Smooth muscle cell (in vitro differentiated cells): ENCODE data around the gene SPATC1L. TPM values are rescaled to one million over a fixed set of nuclear protein-coding genes. Genes with fewer than 3 reads are reported as not detected.
A peak's percentile ranks its signal among the peaks of the same experiment; 100 is the strongest.

ENCODE experiments used
- DNase-seq: peaks from one replicate; lab custom pipeline; 2025; ENCODE audit not compliant: unreplicated experiment; lab: John Stamatoyannopoulos, UW
- H2AFZ ChIP-seq: fragments of 200-600 bp; sonication (generic); 2 replicates; pipeline ENCODE4 v1.6.0; 2016; ENCODE audit warnings: antibody characterized with exemption, low read depth, mild to moderate bottlenecking
- H3F3A ChIP-seq: fragments of 200-600 bp; sonication (generic); 2 replicates; pipeline ENCODE4 v1.6.0; 2017; ENCODE audit warnings: antibody characterized with exemption, low read depth
- H3K27ac ChIP-seq: fragments of 200-600 bp; sonication (generic); 2 replicates; pipeline ENCODE4 v1.5.1; 2016; ENCODE audit warnings: low read depth, mild to moderate bottlenecking
- H3K27me3 ChIP-seq: fragments of 200-600 bp; sonication (generic); 2 replicates; pipeline ENCODE4 v1.6.1; 2016; ENCODE audit warnings: low read depth, mild to moderate bottlenecking
- H3K36me3 ChIP-seq: fragments of 200-600 bp; sonication (generic); 2 replicates; pipeline ENCODE4 v1.5.1; 2016; ENCODE audit warnings: low read depth
- H3K4me1 ChIP-seq: fragments of 200-600 bp; sonication (generic); 2 replicates; pipeline ENCODE4 v1.5.1; 2016; ENCODE audit warnings: low read depth
- H3K4me2 ChIP-seq: fragments of 200-600 bp; sonication (generic); 2 replicates; pipeline ENCODE4 v1.6.0; 2016; ENCODE audit warnings: mild to moderate bottlenecking
- H3K4me3 ChIP-seq: fragments of 200-600 bp; sonication (generic); 2 replicates; pipeline ENCODE4 v1.5.1; 2016; ENCODE audit warnings: mild to moderate bottlenecking
- H3K79me2 ChIP-seq: fragments of 200-600 bp; sonication (generic); 2 replicates; pipeline ENCODE4 v1.6.0; 2016; ENCODE audit warnings: low read depth, mild to moderate bottlenecking
- H3K9ac ChIP-seq: fragments of 200-600 bp; sonication (generic); 2 replicates; pipeline ENCODE4 v1.6.0; 2016; ENCODE audit warnings: low read depth
- H3K9me3 ChIP-seq: fragments of 200-600 bp; sonication (generic); replicated peaks from 2 replicates; pipeline ENCODE4 v1.5.1; 2016; ENCODE audit warnings: low read depth
- H4K20me1 ChIP-seq: fragments of 200-600 bp; sonication (generic); 2 replicates; pipeline ENCODE4 v1.6.0; 2016; ENCODE audit warnings: low read depth
- WGBS: methylation state at CpG from one replicate; pipeline ENCODE4 v1.1.7; 2016; ENCODE audit warnings: low lambda C conversion rate; 5-methylcytosine and 5-hydroxymethylcytosine counted together
- polyA plus RNA-seq: library from polyadenylated mRNA; unstranded; fragments of >200 nt; fragmentation: Nextera tagmentation; extraction: Ambion mirVana; gene quantifications from 2 replicates; pipeline ENCODE4 v1.2.1, GENCODE V29; 2016
- total RNA-seq: library from RNA; depleted of rRNA; stranded (reverse); fragments of >200 nt; gene quantifications from 2 replicates; pipeline ENCODE4 v1.2.3, GENCODE V29; 2014
- TF ChIP-seq, protein P1 (sequence below): fragments of 200-600 bp; sonication (generic); IDR thresholded peaks from 2 replicates; pipeline ENCODE4 v1.5.1; 2017; ENCODE audit warnings: borderline replicate concordance, mild to moderate bottlenecking, antibody characterized with exemption; ENCODE audit not compliant: insufficient read depth, poor library complexity, severe bottlenecking

The SPATC1L gene
- total and polyA plus RNA-seq, 2 experiments from 2014 or later = 6.4 to 36.5 TPM

DNA sequence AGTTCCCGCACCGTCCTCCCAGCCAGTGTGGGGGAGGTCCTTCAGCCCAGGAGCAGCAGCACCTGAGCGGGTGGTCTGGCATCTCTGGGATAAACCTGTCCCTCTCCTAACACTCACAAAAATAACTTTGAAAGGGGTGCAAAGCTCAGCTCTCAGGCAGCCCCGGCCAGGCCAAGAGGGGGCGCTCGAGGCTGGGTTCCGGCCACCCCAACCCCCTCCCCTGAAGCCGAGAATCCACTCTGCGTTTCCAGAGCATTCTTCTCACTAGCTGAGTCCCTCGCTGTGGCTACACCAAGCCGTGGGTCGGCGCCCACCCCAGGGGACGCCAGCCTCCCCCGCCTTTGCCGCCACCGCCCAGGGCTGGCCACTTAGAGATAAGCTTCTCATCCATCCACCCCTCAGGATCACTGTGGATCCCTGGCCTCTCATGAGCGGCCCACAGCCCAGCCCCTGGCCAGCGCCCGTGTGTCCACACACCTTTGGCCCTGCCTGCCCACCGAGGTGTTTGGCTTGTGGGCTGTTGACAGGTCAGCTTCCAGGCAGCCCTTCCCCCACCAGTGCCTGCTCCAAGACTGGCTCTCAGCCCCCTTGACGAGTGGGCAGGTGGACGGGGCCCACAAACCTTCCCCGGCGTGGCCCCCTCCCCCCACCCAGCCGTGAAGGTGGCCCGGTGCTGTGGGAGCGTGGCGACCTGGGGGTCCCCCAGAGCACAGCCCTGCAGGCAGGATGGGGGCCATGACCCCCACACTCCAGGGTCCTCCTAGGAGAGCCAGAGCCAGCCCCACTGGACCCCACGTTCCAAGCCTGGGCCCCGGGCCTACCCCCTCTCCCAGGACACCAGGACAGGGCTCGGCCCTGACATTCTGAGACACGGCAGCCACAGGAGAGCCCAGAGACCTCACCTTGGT lies 30.8 kb downstream of the SPATC1L start:
- no peak for DNase-seq
- H3K79me2 ChIP-seq = no peaks in the 10 kb centered on the region
- H3K4me1 ChIP-seq = peaks cover 9% of the 10 kb centered on the region
- H3K36me3 ChIP-seq = no peaks in the 10 kb centered on the region
- H4K20me1 ChIP-seq = no peaks in the 10 kb centered on the region
- peak overlapping the region; percentile 75 for H3K4me2 ChIP-seq
- H3K9me3 ChIP-seq = no peaks in the 10 kb centered on the region
- WGBS = 45% methylated on average over 28 of the region's 33 CpGs
- H3K27ac ChIP-seq = no peak overlapping the region
- peak overlapping the region; percentile 30 for H3K4me3 ChIP-seq
- TF ChIP-seq, protein P1, sequence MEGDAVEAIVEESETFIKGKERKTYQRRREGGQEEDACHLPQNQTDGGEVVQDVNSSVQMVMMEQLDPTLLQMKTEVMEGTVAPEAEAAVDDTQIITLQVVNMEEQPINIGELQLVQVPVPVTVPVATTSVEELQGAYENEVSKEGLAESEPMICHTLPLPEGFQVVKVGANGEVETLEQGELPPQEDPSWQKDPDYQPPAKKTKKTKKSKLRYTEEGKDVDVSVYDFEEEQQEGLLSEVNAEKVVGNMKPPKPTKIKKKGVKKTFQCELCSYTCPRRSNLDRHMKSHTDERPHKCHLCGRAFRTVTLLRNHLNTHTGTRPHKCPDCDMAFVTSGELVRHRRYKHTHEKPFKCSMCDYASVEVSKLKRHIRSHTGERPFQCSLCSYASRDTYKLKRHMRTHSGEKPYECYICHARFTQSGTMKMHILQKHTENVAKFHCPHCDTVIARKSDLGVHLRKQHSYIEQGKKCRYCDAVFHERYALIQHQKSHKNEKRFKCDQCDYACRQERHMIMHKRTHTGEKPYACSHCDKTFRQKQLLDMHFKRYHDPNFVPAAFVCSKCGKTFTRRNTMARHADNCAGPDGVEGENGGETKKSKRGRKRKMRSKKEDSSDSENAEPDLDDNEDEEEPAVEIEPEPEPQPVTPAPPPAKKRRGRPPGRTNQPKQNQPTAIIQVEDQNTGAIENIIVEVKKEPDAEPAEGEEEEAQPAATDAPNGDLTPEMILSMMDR = peak; percentile 71
- H2AFZ ChIP-seq = no peak overlapping the region
- no peak overlapping the region for H3K9ac ChIP-seq
- no peaks in the 10 kb centered on the region for H3K27me3 ChIP-seq
- no peaks in the 10 kb centered on the region for H3F3A ChIP-seq

DNA sequence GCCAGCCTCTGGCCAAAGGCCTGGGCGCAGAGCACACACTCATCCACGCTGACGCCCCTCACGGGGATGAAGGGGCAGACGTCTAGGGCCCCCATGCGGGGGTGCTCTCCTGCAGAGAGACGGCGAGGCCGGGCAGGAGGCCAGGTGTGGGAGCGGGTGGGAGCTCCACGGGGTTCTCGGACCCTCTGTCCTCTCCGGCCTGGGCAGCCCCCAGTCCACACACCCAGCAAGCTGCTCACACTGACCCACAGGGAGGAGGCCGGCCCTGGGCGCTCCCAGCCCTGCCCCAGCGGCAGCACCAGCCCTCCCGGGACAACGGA lies 31.4 kb downstream of the SPATC1L start:
- no peaks in the 10 kb centered on the region for H3K36me3 ChIP-seq
- no peaks in the 10 kb centered on the region for H3K79me2 ChIP-seq
- H3K9me3 ChIP-seq = no peaks in the 10 kb centered on the region
- H3K9ac ChIP-seq = no peak overlapping the region
- no peak overlapping the region for H3K27ac ChIP-seq
- H3K27me3 ChIP-seq = no peaks in the 10 kb centered on the region
- no peak for DNase-seq
- H3F3A ChIP-seq = no peaks in the 10 kb centered on the region
- H3K4me2 ChIP-seq = peak overlapping the region; percentile 75
- no peaks in the 10 kb centered on the region for H4K20me1 ChIP-seq
- TF ChIP-seq, protein P1 = no peak
- H3K4me1 ChIP-seq = peaks cover 9% of the 10 kb centered on the region
- no peak overlapping the region for H2AFZ ChIP-seq
- WGBS = 68% methylated on average over 10 of the region's 18 CpGs
- H3K4me3 ChIP-seq = peak overlapping the region; percentile 30

DNA sequence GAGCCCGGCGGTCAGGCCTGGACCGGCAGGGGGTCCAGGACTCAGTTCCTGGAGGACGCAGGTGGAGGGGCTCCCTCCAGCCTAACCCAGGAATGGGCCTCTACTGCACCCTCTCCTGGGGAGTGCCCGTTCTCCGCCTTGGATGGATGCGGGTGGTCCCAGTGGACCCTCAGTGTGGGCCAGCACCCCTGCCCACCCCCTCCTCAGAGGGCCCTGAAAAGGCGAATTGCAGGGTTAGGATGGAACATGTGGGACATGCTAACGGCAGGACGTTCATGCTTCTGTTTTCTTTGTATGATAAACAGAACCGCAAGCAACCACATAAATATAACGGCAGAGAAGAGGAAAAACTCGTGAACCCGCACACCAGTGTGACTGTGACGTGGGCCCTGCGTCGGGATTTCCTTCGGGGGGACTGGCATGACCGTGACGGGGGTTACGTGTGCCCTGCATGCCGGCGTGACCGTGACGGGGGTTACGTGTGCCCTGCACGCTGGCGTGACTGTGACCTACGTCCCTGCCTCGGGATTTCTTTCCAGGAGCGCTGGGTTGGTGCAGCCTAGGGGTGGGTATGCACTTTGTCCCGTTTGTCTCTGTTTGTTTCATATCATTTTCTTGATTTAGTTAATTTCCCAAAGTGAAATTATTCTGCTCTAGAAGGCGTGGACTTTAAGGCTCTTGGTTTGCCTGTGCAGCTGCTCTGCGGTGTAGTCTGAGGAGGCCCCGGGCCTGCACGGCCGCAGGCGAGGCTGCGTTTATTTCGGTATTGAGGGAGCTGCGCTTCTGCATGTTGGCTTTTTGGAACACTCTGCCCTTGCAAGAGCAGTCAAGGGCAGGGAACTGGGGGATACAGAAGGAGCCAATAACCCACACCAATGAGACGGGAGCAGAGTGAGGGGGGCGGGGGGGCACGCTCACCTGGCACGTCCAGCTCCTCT lies 32.0 kb downstream of the SPATC1L start:
- 96% methylated on average over 42 of the region's 45 CpGs for WGBS
- Histone ChIP-seq H3F3A (no peaks in the 10 kb centered on the region), H3K27me3 (no peaks in the 10 kb centered on the region), H3K4me2 (no peak overlapping the region), H4K20me1 (no peaks in the 10 kb centered on the region), H3K36me3 (no peaks in the 10 kb centered on the region), H3K4me1 (peaks cover 9% of the 10 kb centered on the region), H2AFZ (no peak overlapping the region), H3K4me3 (no peak overlapping the region), H3K9me3 (no peaks in the 10 kb centered on the region), H3K9ac (no peak overlapping the region), H3K27ac (no peak overlapping the region), H3K79me2 (no peaks in the 10 kb centered on the region)
- DNase-seq = no peak
- TF ChIP-seq, protein P1 = no peak
